ENCODE measurements around the gene RECQL5. TPM values are rescaled to one million over a fixed set of nuclear protein-coding genes. Genes with fewer than 3 reads are reported as not detected.

Gene RECQL5
- total and polyA plus RNA-seq, 12 donors, result 11.2 to 188 (median 32.9) TPM

DNA sequence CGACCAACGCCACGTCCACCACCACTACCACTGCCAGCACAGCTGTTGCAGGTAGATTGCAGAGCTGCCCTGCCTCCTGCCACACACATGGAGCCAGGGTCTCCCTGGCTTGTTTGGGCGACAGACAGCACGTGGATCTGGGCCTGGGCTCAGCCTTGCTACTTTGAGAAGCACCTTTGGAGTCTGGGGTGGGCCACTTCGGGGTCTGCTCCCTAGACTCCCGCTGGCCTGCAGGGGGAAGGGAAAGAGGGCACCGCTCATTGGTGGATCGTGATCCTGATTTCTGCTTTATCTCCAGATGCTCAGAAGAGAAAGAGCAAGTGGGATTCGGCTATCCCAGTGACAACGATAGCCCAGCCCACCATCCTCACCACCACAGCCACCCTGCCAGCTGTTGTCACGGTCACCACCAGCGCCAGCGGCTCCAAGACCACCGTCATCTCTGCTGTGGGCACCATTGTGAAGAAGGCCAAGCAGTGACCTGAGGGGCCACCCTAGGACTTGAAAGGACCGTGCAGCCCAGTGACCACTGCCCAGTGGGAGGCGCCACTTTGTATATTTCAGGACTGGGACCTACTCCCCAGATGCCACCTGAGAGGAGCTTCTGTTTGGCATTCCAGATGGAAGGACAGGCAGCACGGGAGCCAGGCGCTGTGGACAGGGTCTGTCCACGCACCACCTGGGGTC is 39.2 kb upstream of the RECQL5 start:
- Histone ChIP-seq H3K4me1 (replicated peaks in 1 of 2) (no peaks in the 10 kb centered on the region), H3K36me3 (replicated peaks in 1 of 2) (peaks cover 0 to 61% of the 10 kb centered on the region in 2 donors), H3K4me3 (no peak overlapping the region), H3K9me3 (replicated peaks in 1 of 3) (no peaks in the 10 kb centered on the region), H3K27me3 (no peaks in the 10 kb centered on the region), H3K27ac (no peak overlapping the region)
- intact Hi-C loops (cut with DNase I), result no loop called here
- DNase-seq, result no peak
- 81 to 92% (median 91%) methylated on average over 15 to 20 of the region's 20 CpGs for WGBS, 4 donors
- TF ChIP-seq POLR2A (IDR thresholded peaks at IDR 0.05) (no peak), CTCF (IDR thresholded peaks at IDR 0.05) (no peak)

DNA sequence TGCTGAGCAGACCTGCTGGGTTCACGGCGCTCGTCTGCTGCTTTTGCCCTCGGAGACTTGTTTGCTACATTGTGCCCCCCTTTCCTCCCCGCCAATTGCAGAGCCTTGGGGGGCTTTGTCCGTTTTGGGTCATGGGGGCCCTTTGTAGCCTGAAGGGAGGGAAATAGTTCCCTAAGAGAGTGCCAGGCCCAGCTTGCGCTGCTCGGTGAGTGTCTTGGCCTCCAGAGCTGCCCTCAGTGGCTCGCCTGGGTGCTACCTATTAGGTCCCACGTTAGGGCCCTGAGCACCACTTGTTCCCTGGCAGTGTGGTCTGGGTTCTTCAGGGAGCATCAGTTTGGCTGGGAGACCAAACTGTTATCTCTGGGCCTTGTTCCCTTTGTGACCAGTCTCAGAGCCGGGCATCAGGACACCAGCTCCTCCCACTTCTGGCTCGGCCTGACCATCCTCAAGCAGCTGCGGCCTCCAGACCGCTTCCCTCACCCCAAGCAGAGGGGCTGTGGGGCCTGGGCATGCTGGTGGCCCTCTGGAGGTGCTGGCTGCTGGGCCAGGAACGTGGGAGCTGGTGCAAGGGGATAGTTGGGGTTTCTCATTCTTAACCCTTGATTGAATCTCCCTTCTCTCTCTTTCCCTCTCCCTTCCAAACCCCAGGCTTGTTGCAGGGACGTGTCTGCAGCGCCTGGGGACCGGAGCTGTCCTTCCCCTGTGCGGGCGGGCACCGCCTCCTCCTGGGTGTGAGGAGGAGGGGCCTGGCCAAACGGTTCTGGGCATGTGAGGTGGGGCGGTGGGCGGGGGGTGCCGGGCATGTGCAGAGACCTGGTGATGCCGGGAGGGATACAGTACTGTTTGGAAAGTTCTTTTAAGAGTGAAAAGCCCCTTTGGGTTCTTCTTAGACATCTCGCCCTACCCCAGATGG is 38.3 kb upstream of the RECQL5 start:
- H3K27me3 ChIP-seq, result no peaks in the 10 kb centered on the region
- DNase-seq, result no peak
- intact Hi-C loops (cut with DNase I), result no loop called here
- no peaks in the 10 kb centered on the region for H3K4me1 ChIP-seq (replicated peaks in 1 of 2)
- WGBS, 4 donors, result 80 to 87% (median 83%) methylated on average over 17 to 27 of the region's 27 CpGs
- TF ChIP-seq CTCF (IDR thresholded peaks at IDR 0.05) (no peak), POLR2A (IDR thresholded peaks at IDR 0.05) (no peak)
- H3K4me3 ChIP-seq, result no peak overlapping the region
- peaks cover 0 to 70% of the 10 kb centered on the region in 2 donors for H3K36me3 ChIP-seq (replicated peaks in 1 of 2)
- H3K27ac ChIP-seq, result no peak overlapping the region
- no peaks in the 10 kb centered on the region for H3K9me3 ChIP-seq (replicated peaks in 1 of 3)

DNA sequence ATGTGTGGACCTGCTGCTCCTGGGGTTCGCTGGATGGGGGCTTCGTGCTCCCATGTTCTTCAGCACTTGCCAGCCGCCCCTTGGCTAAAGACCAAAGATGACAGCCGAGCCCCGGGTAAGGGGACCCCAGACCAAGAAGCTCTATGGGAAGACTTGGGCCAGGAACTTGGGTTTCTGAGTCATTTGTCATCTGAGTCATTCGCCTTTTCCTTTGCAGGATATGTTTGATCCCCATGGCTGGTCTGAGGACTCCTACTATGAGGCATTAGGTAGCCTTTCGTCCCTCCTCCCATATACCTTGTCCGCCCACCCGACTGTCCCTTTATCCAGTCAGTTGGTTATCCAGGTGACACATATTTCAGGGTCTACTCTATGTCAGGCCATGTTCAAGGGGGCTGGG is 36.6 kb upstream of the RECQL5 start:
- peaks cover 0 to 78% of the 10 kb centered on the region in 2 donors for H3K36me3 ChIP-seq (replicated peaks in 1 of 2)
- DNase-seq, result no peak
- H3K4me3 ChIP-seq, result no peak overlapping the region
- intact Hi-C loops (cut with DNase I), result no loop called here
- no peaks in the 10 kb centered on the region for H3K9me3 ChIP-seq (replicated peaks in 1 of 3)
- no peaks in the 10 kb centered on the region for H3K4me1 ChIP-seq (replicated peaks in 1 of 2)
- no peaks in the 10 kb centered on the region for H3K27me3 ChIP-seq
- TF ChIP-seq CTCF (IDR thresholded peaks at IDR 0.05) (no peak), POLR2A (IDR thresholded peaks at IDR 0.05) (no peak)
- 95 to 100% (median 96%) methylated on average over 9 of the region's 9 CpGs for WGBS, 4 donors
- no peak overlapping the region for H3K27ac ChIP-seq

GRCh38 chr17:75703191-75703590 is 36.2 kb upstream of the RECQL5 start:
- Histone ChIP-seq H3K36me3 (replicated peaks in 1 of 2) (peaks cover 0 to 78% of the 10 kb centered on the region in 2 donors), H3K4me3 (no peak overlapping the region), H3K4me1 (replicated peaks in 1 of 2) (no peaks in the 10 kb centered on the region), H3K27me3 (no peaks in the 10 kb centered on the region), H3K27ac (no peak overlapping the region), H3K9me3 (replicated peaks in 1 of 3) (no peaks in the 10 kb centered on the region)
- no peak for DNase-seq
- intact Hi-C loops (cut with DNase I), result no loop called here
- WGBS, 4 donors, result 91 to 94% (median 93%) methylated on average over 6 to 12 of the region's 12 CpGs
- TF ChIP-seq CTCF (IDR thresholded peaks at IDR 0.05) (no peak), POLR2A (IDR thresholded peaks at IDR 0.05) (no peak)
